ENCODE results near the gene LHFPL3. TPM values are rescaled to one million over a fixed set of nuclear protein-coding genes. Genes with fewer than 3 reads are reported as not detected.

LHFPL3 gene
- total RNA-seq, 1 donor from 2014 or later, result 0.30 TPM

DNA sequence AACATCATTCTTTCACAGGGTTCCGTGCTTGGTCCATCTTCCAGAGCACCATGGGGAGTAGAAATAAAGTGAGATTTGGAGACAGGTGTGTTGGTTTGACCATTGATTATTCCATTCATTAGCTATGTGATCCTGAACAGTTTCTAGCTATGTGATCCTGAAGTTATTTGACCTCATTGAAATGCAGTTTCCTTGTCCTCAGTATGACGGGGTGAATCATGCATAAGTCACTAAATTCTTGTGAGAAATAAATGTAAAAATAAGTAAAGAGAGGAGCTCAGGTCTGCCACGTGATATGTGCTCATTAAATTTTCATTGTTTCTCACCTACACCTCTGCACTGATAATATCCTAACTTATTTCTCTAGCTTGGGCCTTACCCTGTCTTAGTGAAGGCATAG is 34.1 kb upstream of the LHFPL3 start:
- no peaks in the 10 kb centered on the region for H4K20me1 ChIP-seq (ENCODE audit: low read depth)
- Mint-ChIP-seq H3K36me3 (no peaks in the 10 kb centered on the region), H3K4me1 (peaks cover 3% of the 10 kb centered on the region), H3K27me3 (ENCODE audit: insufficient read depth, low read depth) (no peaks in the 10 kb centered on the region), H3K27ac (no peak overlapping the region), H3K9me3 (peaks cover 3% of the 10 kb centered on the region), H3K4me3 (no peak overlapping the region)
- H2AFZ ChIP-seq (replicated peaks), result no peak overlapping the region
- H3K4me2 ChIP-seq, result no peak overlapping the region
- no peaks in the 10 kb centered on the region for H3K4me1 ChIP-seq
- H3K27me3 ChIP-seq, result no peaks in the 10 kb centered on the region
- no peaks in the 10 kb centered on the region for H3F3A ChIP-seq (ENCODE audit: low read depth)
- no peak overlapping the region for H3K4me3 ChIP-seq
- no peaks in the 10 kb centered on the region for H3K36me3 ChIP-seq
- H3K27ac ChIP-seq, result no peak overlapping the region
- H3K9ac ChIP-seq, result no peak overlapping the region
- DNase-seq (ENCODE audit: low spot score), result no peak
- TF ChIP-seq EZH2phosphoT487 (IDR thresholded peaks at IDR 0.05), result no peak
- no peak for TF ChIP-seq EZH2 (IDR thresholded peaks at IDR 0.05)
- TF ChIP-seq, protein P1, sequence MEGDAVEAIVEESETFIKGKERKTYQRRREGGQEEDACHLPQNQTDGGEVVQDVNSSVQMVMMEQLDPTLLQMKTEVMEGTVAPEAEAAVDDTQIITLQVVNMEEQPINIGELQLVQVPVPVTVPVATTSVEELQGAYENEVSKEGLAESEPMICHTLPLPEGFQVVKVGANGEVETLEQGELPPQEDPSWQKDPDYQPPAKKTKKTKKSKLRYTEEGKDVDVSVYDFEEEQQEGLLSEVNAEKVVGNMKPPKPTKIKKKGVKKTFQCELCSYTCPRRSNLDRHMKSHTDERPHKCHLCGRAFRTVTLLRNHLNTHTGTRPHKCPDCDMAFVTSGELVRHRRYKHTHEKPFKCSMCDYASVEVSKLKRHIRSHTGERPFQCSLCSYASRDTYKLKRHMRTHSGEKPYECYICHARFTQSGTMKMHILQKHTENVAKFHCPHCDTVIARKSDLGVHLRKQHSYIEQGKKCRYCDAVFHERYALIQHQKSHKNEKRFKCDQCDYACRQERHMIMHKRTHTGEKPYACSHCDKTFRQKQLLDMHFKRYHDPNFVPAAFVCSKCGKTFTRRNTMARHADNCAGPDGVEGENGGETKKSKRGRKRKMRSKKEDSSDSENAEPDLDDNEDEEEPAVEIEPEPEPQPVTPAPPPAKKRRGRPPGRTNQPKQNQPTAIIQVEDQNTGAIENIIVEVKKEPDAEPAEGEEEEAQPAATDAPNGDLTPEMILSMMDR (IDR thresholded peaks at IDR 0.05), result no peak
- peaks cover 6% of the 10 kb centered on the region for H3K9me3 ChIP-seq (ENCODE audit: low read depth)
- H3K79me2 ChIP-seq (ENCODE audit: low read depth), result no peaks in the 10 kb centered on the region

DNA sequence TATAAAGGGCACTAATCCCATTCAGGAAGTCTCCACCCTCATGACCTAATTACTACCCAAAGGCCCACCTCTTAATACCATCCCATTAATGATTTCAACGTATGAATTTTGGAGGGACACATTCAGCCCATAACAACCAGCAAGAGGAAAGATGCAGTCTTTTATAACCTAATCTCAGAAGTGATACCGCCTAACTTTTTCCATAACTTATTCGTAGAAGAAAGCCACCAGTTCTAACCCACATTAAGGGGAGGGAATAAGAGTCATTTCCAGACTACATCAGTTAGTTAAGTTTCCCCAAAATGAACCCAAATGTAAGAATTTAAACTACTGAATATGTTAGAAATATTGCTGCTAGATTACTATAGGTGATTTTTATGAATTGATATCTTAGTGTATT is 32.1 kb upstream of the LHFPL3 start:
- no peak overlapping the region for H3K4me3 ChIP-seq
- no peaks in the 10 kb centered on the region for H3K36me3 ChIP-seq
- H3K4me1 ChIP-seq, result no peaks in the 10 kb centered on the region
- Mint-ChIP-seq H3K36me3 (no peaks in the 10 kb centered on the region), H3K27me3 (ENCODE audit: insufficient read depth, low read depth) (no peaks in the 10 kb centered on the region), H3K27ac (no peak overlapping the region), H3K4me1 (peaks cover 16% of the 10 kb centered on the region), H3K9me3 (peaks cover 3% of the 10 kb centered on the region), H3K4me3 (no peak overlapping the region)
- no peak overlapping the region for H2AFZ ChIP-seq (replicated peaks)
- H3K27ac ChIP-seq, result no peak overlapping the region
- DNase-seq (ENCODE audit: low spot score), result no peak
- H3F3A ChIP-seq (ENCODE audit: low read depth), result no peaks in the 10 kb centered on the region
- H3K9ac ChIP-seq, result no peak overlapping the region
- H3K4me2 ChIP-seq, result no peak overlapping the region
- no peaks in the 10 kb centered on the region for H3K27me3 ChIP-seq
- TF ChIP-seq, protein P1 (IDR thresholded peaks at IDR 0.05), result no peak
- TF ChIP-seq EZH2phosphoT487 (IDR thresholded peaks at IDR 0.05), result no peak
- no peak for TF ChIP-seq EZH2 (IDR thresholded peaks at IDR 0.05)
- no peaks in the 10 kb centered on the region for H4K20me1 ChIP-seq (ENCODE audit: low read depth)
- H3K9me3 ChIP-seq (ENCODE audit: low read depth), result peaks cover 6% of the 10 kb centered on the region
- no peaks in the 10 kb centered on the region for H3K79me2 ChIP-seq (ENCODE audit: low read depth)

DNA sequence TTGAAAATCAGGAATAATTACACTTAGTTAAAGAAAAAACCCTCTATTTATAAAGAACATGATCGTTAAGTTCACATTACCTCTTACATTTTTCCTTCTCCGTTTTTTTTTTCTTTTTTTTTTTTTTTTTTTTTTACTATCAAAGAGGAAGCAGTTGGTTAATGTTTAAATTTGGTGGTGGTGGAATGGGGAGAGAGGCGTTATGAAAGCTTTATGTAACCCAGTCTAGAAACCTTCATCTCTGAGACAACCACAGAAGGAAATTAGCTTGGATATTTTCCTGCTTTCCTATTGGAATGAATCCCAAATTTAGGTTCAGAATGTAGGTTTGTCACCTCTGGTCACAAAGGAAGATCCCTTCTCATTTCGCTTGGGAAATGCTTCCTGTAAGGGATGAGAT is 31.5 kb upstream of the LHFPL3 start:
- Histone ChIP-seq H3K9me3 (ENCODE audit: low read depth) (peaks cover 2% of the 10 kb centered on the region), H3K79me2 (ENCODE audit: low read depth) (no peaks in the 10 kb centered on the region), H2AFZ (replicated peaks) (no peak overlapping the region), H3K36me3 (no peaks in the 10 kb centered on the region), H3K4me2 (no peak overlapping the region), H4K20me1 (ENCODE audit: low read depth) (no peaks in the 10 kb centered on the region), H3F3A (ENCODE audit: low read depth) (no peaks in the 10 kb centered on the region), H3K4me3 (no peak overlapping the region), H3K27ac (no peak overlapping the region), H3K4me1 (no peaks in the 10 kb centered on the region), H3K27me3 (no peaks in the 10 kb centered on the region), H3K9ac (no peak overlapping the region)
- Mint-ChIP-seq H3K36me3 (no peaks in the 10 kb centered on the region), H3K9me3 (peaks cover 3% of the 10 kb centered on the region), H3K27me3 (ENCODE audit: insufficient read depth, low read depth) (no peaks in the 10 kb centered on the region), H3K4me3 (no peak overlapping the region), H3K27ac (no peak overlapping the region), H3K4me1 (peaks cover 16% of the 10 kb centered on the region)
- TF ChIP-seq, protein P1 (IDR thresholded peaks at IDR 0.05), result no peak
- TF ChIP-seq EZH2phosphoT487 (IDR thresholded peaks at IDR 0.05) (no peak), EZH2 (IDR thresholded peaks at IDR 0.05) (no peak)
- DNase-seq (ENCODE audit: low spot score), result no peak
